HG02943 (cell line): ENCODE data around the gene SDS.

Source experiments
- ATAC-seq: cut with Tn5 transposase; IDR thresholded peaks from one replicate; pipeline ENCODE4 v1.9.1; 2021; ENCODE audit warnings: mild to moderate bottlenecking, low read depth, moderate library complexity; ENCODE audit not compliant: unreplicated experiment

SDS gene

GRCh38 chr12:113400362-113400761 is 3.3 kb downstream of the SDS start:
- ATAC-seq = no peak

- no peak for ATAC-seq
Observed at GRCh38 chr12:113399490-113399889, 4.2 kb downstream of the SDS start.

GRCh38 chr12:113398346-113399290 is 5.1 kb downstream of the SDS start:
- ATAC-seq = no peak

GRCh38 chr12:113397497-113398197 is 6.0 kb downstream of the SDS start:
- no peak for ATAC-seq

DNA sequence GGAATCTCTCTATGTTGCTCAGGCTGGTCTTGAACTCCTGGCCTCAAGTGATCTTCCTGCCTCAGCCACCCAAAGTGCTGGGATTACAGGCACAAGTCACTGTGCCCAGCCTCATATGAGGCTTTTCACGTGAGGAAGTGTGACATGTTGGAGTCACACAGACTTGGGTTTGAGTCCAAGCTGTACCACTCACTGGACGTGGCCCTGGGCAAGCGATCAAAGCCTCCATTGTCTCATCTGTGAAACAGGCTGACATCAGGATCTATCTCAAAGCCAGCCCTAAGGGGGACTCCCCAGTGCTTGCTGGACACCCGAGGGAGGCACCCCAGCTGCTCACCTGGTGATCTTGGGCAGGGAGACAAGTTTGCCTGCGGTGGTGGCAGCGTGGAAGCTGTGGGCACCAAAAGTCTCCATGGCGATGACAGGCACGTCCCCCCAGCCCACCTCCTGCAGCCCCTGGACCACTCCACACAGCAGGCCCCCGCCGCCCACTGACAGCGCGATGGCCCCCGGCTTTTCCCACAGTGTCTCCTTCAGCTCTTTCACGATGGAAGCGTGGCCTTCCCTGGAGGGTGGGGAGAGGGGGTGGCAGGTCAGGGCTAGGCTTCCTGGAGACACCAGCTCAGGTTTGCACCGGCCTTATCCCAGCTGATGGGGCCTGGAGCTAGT is 6.7 kb downstream of the SDS start:
- ATAC-seq = no peak

DNA sequence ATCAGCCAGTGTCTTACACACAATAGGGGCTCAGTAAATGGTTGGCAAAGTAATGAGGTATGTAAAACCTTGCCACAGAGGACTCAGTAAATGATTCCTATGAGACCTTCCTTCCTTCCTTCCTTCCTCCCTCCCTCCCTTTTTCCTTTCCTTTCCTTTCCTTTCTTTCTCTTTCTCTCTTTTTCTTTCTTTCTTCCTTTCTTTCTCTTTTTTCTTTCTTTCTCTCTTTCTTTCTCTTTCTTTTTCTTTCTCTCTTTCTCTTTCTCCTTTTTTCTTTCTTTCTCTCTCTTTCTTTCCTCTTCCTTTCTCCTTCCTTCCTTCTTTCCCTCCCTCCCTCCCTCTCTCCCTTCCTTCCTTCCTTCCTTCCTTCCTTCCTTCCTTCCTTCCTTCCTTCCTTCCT is 7.5 kb downstream of the SDS start:
- ATAC-seq = no peak

DNA sequence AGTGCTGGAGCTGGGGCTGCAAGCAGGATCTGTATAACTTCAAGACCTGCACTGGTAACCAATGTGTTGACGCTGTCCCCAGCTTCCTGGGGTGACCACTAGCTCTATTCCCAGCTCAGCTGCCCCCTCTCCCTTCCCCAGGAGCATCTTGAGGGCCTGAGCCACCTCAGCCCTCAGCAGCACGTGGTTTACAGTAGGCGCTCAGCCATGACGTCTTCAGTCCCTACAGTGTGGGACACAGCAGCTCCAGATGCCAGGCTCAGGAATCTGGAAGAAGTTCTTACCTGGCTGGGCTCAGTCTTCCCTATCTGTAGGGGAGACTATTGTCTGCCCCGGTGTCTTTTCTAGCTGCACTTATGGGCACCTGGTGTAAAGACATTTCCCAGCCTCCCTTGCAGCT is 8.6 kb downstream of the SDS start:
- ATAC-seq = no peak

GRCh38 chr12:113393749-113394148 is 9.9 kb downstream of the SDS start:
- ATAC-seq = no peak

GRCh38 chr12:113392988-113393579 is 10.6 kb downstream of the SDS start:
- no peak for ATAC-seq

DNA sequence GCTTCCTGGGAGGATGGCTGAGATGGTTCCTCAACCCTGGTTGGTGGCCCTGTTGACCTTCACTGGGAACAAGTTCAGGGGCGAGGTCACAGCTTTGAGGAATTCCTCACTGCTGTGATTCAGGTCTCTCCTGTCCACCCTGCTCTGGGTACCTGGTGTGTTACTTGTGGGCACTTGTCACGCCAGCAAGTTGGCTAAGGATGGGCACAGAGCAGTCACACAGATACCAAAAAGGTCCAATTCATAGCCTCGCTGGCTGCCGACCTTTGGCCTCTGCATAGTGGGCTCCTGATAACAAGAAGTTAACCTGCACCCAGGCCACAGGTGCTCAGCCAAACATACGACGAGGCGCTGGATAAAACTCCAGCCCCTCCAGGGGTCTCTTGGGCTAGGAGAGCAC is 11.2 kb downstream of the SDS start:
- no peak for ATAC-seq

DNA sequence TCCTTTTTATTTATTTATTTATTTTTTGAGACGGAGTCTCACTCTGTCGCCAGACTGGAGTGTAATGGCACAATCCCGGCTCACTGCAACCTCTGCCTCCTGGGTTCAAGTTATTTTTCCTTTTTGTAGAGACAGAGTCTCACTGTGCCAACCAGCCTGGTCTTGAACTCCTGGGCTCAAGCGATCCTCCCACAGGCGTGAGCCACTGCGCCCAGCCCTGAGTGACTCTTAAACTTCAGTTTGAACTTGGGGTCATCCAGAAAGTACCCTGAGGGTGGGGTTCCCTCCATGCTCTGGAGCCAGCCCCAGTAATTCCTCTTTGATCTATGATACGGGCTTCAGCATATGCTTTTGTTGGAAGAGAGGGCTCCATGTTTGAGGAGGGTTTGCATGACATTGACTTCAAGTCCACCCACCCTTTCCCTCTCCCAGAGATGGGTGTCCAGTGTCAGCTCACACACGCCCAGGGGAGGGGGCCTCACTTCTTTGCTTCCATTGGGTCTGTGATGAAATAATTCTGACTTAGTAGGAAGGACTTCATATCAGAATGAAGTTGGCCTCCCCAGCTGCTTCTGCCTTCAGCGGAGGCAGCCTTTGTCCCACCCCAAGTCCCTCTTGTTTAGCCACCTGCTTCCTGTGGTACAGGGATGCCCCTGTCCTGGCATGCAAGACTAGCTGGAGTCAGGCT is 11.9 kb downstream of the SDS start:
- ATAC-seq = no peak

- no peak for ATAC-seq
Observed at GRCh38 chr12:113391145-113391544, 12.5 kb downstream of the SDS start.

DNA sequence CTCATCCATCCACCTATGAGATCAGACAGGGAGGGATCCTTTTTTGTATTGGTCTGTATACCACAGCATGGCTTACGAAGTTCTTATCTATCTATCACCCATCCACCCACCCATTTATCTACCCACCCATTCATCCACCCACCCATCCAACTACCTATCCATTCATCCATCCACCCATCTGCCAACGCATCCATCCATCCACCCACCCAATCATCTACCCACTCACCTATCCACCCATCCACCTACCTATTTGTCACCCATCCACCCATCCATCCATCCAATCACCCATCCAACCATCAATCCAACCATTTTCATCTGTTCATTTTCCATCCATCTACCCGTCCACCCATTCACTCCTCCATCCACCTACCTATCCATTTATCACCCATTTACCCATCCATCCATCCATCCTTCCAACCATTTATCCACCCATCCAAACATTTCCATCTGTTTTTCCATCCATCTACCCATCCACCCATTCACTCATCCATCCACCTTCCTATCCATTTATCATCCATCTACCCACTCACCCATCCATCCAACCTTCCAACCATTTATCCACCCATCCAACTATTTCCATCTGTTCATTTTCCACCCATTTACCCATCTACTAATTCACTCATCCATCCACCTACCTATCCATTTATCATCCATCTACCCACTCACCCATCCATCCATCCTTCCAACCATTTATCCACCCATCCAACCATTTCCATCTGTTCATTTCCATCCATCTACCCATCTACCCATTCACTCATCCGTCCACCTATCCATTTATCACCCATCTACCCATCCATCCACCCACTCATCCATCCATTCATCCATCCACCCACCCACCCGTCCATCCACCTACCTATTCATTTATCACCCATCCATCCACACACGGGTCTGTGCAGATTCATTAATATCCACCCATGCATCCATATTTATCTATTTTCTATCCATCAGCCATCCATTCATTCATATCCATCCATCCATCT is 13.3 kb downstream of the SDS start:
- ATAC-seq = no peak

GRCh38 chr12:113388351-113388750 is 15.3 kb downstream of the SDS start:
- no peak for ATAC-seq

DNA sequence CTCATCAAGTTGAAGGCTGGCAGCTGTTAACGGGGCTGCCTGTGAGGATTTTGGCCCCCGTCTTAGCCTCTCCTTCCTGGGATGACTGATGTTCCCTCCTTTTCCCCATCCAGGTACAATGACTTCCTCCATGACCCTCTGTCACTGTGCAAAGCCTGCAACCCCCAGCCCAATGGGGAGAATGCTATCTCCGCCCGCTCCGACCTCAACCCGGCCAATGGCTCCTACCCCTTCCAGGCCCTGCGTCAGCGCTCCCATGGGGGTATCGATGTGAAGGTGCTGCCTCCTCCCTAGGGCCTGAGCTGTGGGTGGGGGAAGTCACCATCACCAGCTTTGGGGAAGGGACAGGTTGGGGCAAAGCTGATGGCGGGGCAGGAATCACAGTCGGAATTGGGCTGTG is 16.1 kb downstream of the SDS start:
- ATAC-seq = no peak

- ATAC-seq = no peak
Observed at GRCh38 chr12:113386866-113387566, 16.7 kb downstream of the SDS start.

DNA sequence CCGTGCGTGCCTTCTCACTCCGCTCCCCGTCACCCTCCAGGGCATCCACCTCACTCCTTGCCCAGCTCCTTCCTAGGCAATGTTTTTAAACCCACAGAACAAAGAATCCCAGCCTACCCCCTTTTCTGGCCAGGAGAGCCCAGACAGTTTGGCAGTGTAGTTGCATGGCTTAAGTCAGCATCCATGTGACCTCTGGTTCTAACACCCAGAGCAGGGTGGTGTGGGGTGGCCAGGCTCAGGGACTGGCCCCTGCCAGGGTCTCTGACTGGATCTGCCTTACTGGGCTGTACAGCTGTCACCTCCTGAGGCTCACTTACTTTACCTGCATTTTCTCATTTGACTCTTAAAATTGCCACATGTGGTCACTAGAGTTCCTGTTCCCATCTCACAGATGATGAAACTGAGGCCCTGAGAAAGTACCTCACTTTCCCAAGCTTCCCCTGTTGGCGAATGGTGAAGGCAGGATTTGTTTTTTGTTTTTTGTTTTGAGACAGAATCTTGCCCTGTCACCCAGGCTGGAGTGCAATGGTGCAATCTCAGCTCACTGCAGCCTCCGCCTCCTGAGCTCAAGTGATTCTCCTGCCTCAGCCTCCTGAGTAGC is 18.3 kb downstream of the SDS start:
- no peak for ATAC-seq

- no peak for ATAC-seq
Observed at GRCh38 chr12:113384778-113385177, 18.9 kb downstream of the SDS start.
